Measurements from ENCODE around the gene SLC5A4. TPM values are rescaled to one million over a fixed set of nuclear protein-coding genes. Genes with fewer than 3 reads are reported as not detected.

The SLC5A4 gene
- total RNA-seq, 1 donor from 2014 or later = not detected

GRCh38 chr22:32246166-32246565 is 9.0 kb downstream of the SLC5A4 start:
- Mint-ChIP-seq H3K27me3 (peaks cover 21% of the 10 kb centered on the region), H3K9me3 (no peaks in the 10 kb centered on the region), H3K4me1 (no peaks in the 10 kb centered on the region), H3K36me3 (ENCODE audit: low read depth) (no peaks in the 10 kb centered on the region), H3K27ac (no peak overlapping the region), H3K4me3 (no peak overlapping the region)
- no peak for DNase-seq
- ATAC-seq (ENCODE audit: low read depth) = no peak
- ChIA-PET CTCF (no interaction called here), POLR2A (no interaction called here)
- intact Hi-C loops (cut with micrococcal nuclease) = no loop called here
- TF ChIP-seq CTCF (IDR thresholded peaks at IDR 0.05) = no peak

GRCh38 chr22:32245042-32245441 is 10.1 kb downstream of the SLC5A4 start:
- Mint-ChIP-seq H3K27me3 (peaks cover 21% of the 10 kb centered on the region), H3K4me1 (no peaks in the 10 kb centered on the region), H3K36me3 (ENCODE audit: low read depth) (no peaks in the 10 kb centered on the region), H3K27ac (no peak overlapping the region), H3K4me3 (no peak overlapping the region), H3K9me3 (no peaks in the 10 kb centered on the region)
- ChIA-PET CTCF (no interaction called here), POLR2A (no interaction called here)
- TF ChIP-seq CTCF (IDR thresholded peaks at IDR 0.05) = no peak
- intact Hi-C loops (cut with micrococcal nuclease) = no loop called here
- DNase-seq (no peak), ATAC-seq (ENCODE audit: low read depth) (no peak)

- Mint-ChIP-seq H3K36me3 (ENCODE audit: low read depth) (no peaks in the 10 kb centered on the region), H3K27ac (no peak overlapping the region), H3K27me3 (peaks cover 18% of the 10 kb centered on the region), H3K4me3 (no peak overlapping the region), H3K9me3 (no peaks in the 10 kb centered on the region), H3K4me1 (no peaks in the 10 kb centered on the region)
- CTCF ChIA-PET = no interaction called here
- intact Hi-C loops (cut with micrococcal nuclease) = no loop called here
- POLR2A ChIA-PET = no interaction called here
- no peak for TF ChIP-seq CTCF (IDR thresholded peaks at IDR 0.05)
- DNase-seq = no peak
- ATAC-seq (ENCODE audit: low read depth) = no peak
Observed at GRCh38 chr22:32244547-32244946, 10.6 kb downstream of the SLC5A4 start.

GRCh38 chr22:32240461-32240860 is 14.7 kb downstream of the SLC5A4 start:
- Mint-ChIP-seq H3K27me3 (peaks cover 4% of the 10 kb centered on the region), H3K9me3 (no peaks in the 10 kb centered on the region), H3K27ac (no peak overlapping the region), H3K36me3 (ENCODE audit: low read depth) (no peaks in the 10 kb centered on the region), H3K4me1 (no peaks in the 10 kb centered on the region), H3K4me3 (no peak overlapping the region)
- ChIA-PET CTCF (no interaction called here), POLR2A (no interaction called here)
- intact Hi-C loops (cut with micrococcal nuclease) = no loop called here
- DNase-seq (no peak), ATAC-seq (ENCODE audit: low read depth) (no peak)
- no peak for TF ChIP-seq CTCF (IDR thresholded peaks at IDR 0.05)

GRCh38 chr22:32237906-32238305 is 17.2 kb downstream of the SLC5A4 start:
- Mint-ChIP-seq H3K9me3 (no peaks in the 10 kb centered on the region), H3K36me3 (ENCODE audit: low read depth) (no peaks in the 10 kb centered on the region), H3K27me3 (peaks cover 13% of the 10 kb centered on the region), H3K27ac (no peak overlapping the region), H3K4me3 (no peak overlapping the region), H3K4me1 (no peaks in the 10 kb centered on the region)
- POLR2A ChIA-PET = no interaction called here
- intact Hi-C loops (cut with micrococcal nuclease) = no loop called here
- DNase-seq (no peak), ATAC-seq (ENCODE audit: low read depth) (no peak)
- CTCF ChIA-PET = no interaction called here
- TF ChIP-seq CTCF (IDR thresholded peaks at IDR 0.05) = no peak

Data from activated B cell treated with CpG ODN at 0.5 μM for 24 hours (primary cell).